Smooth muscle cell (in vitro differentiated cells): ENCODE data around the gene UGT1A6. TPM values are rescaled to one million over a fixed set of nuclear protein-coding genes. Genes with fewer than 3 reads are reported as not detected.

Source experiments
- DNase-seq: peaks from one replicate; lab custom pipeline; 2025; ENCODE audit not compliant: unreplicated experiment; lab: John Stamatoyannopoulos, UW
- H2AFZ ChIP-seq: fragments of 200-600 bp; sonication (generic); 2 replicates; pipeline ENCODE4 v1.6.0; 2016; ENCODE audit warnings: antibody characterized with exemption, low read depth, mild to moderate bottlenecking
- H3F3A ChIP-seq: fragments of 200-600 bp; sonication (generic); 2 replicates; pipeline ENCODE4 v1.6.0; 2017; ENCODE audit warnings: antibody characterized with exemption, low read depth
- H3K27ac ChIP-seq: fragments of 200-600 bp; sonication (generic); 2 replicates; pipeline ENCODE4 v1.5.1; 2016; ENCODE audit warnings: low read depth, mild to moderate bottlenecking
- H3K27me3 ChIP-seq: fragments of 200-600 bp; sonication (generic); 2 replicates; pipeline ENCODE4 v1.6.1; 2016; ENCODE audit warnings: low read depth, mild to moderate bottlenecking
- H3K36me3 ChIP-seq: fragments of 200-600 bp; sonication (generic); 2 replicates; pipeline ENCODE4 v1.5.1; 2016; ENCODE audit warnings: low read depth
- H3K4me1 ChIP-seq: fragments of 200-600 bp; sonication (generic); 2 replicates; pipeline ENCODE4 v1.5.1; 2016; ENCODE audit warnings: low read depth
- H3K4me2 ChIP-seq: fragments of 200-600 bp; sonication (generic); 2 replicates; pipeline ENCODE4 v1.6.0; 2016; ENCODE audit warnings: mild to moderate bottlenecking
- H3K4me3 ChIP-seq: fragments of 200-600 bp; sonication (generic); 2 replicates; pipeline ENCODE4 v1.5.1; 2016; ENCODE audit warnings: mild to moderate bottlenecking
- H3K79me2 ChIP-seq: fragments of 200-600 bp; sonication (generic); 2 replicates; pipeline ENCODE4 v1.6.0; 2016; ENCODE audit warnings: low read depth, mild to moderate bottlenecking
- H3K9ac ChIP-seq: fragments of 200-600 bp; sonication (generic); 2 replicates; pipeline ENCODE4 v1.6.0; 2016; ENCODE audit warnings: low read depth
- H3K9me3 ChIP-seq: fragments of 200-600 bp; sonication (generic); replicated peaks from 2 replicates; pipeline ENCODE4 v1.5.1; 2016; ENCODE audit warnings: low read depth
- H4K20me1 ChIP-seq: fragments of 200-600 bp; sonication (generic); 2 replicates; pipeline ENCODE4 v1.6.0; 2016; ENCODE audit warnings: low read depth
- CTCF ChIP-seq: fragments of 200-600 bp; sonication (generic); IDR thresholded peaks from 2 replicates; pipeline ENCODE4 v1.5.1; 2017; ENCODE audit warnings: borderline replicate concordance, mild to moderate bottlenecking, antibody characterized with exemption; ENCODE audit not compliant: insufficient read depth, poor library complexity, severe bottlenecking
- WGBS: methylation state at CpG from one replicate; pipeline ENCODE4 v1.1.7; 2016; ENCODE audit warnings: low lambda C conversion rate; 5-methylcytosine and 5-hydroxymethylcytosine counted together
- polyA plus RNA-seq: library from polyadenylated mRNA; unstranded; fragments of >200 nt; fragmentation: Nextera tagmentation; extraction: Ambion mirVana; gene quantifications from 2 replicates; pipeline ENCODE4 v1.2.1, GENCODE V29; 2016
- total RNA-seq: library from RNA; depleted of rRNA; stranded (reverse); fragments of >200 nt; gene quantifications from 2 replicates; pipeline ENCODE4 v1.2.3, GENCODE V29; 2014

UGT1A6 gene
- total and polyA plus RNA-seq, 2 experiments from 2014 or later: 0.63 TPM; not detected in 1

DNA sequence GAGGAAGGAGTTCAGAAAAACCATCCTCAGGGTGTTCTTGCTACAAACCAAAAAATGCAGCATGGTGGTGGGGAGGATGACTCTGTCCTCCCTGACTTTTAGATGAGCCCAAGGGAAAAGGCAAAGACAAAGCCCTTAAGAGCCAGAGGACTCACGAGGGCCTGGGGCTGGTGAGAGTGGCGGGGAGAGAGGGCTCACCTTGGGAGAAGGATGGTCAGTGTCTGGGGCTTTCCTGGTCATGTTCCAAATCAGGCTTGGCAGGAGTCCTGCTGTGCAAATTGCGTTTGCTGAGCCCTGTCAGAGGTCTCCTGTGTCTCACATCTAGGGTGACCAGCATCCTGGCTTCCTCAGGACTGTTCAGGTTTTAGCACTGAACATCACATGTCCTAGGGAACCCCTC, 72.1 kb downstream of the UGT1A6 start:
- Histone ChIP-seq H3K27ac (peak overlapping the region; percentile 77), H3K36me3 (no peaks in the 10 kb centered on the region), H3K79me2 (no peaks in the 10 kb centered on the region), H3K9me3 (no peaks in the 10 kb centered on the region), H3F3A (no peaks in the 10 kb centered on the region), H3K4me3 (no peak overlapping the region), H4K20me1 (no peaks in the 10 kb centered on the region), H3K4me1 (no peaks in the 10 kb centered on the region), H3K4me2 (peak overlapping the region; percentile 34), H3K27me3 (no peaks in the 10 kb centered on the region), H3K9ac (no peak overlapping the region), H2AFZ (peak overlapping the region; percentile 5)
- TF ChIP-seq CTCF: no peak
- DNase-seq: no peak
- WGBS: 65% methylated on average over 3 of the region's 3 CpGs

- Histone ChIP-seq H3K27ac (no peak overlapping the region), H3K9me3 (no peaks in the 10 kb centered on the region), H4K20me1 (no peaks in the 10 kb centered on the region), H3K4me1 (no peaks in the 10 kb centered on the region), H2AFZ (no peak overlapping the region), H3K4me3 (no peak overlapping the region), H3K27me3 (no peaks in the 10 kb centered on the region), H3K9ac (no peak overlapping the region), H3K36me3 (no peaks in the 10 kb centered on the region), H3K4me2 (no peak overlapping the region), H3K79me2 (no peaks in the 10 kb centered on the region), H3F3A (no peaks in the 10 kb centered on the region)
- WGBS: 85% methylated on average over 4 of the region's 4 CpGs
- DNase-seq: no peak
- no peak for TF ChIP-seq CTCF
Measured at GRCh38 chr2:233766416-233766815, 73.7 kb downstream of the UGT1A6 start.

DNA sequence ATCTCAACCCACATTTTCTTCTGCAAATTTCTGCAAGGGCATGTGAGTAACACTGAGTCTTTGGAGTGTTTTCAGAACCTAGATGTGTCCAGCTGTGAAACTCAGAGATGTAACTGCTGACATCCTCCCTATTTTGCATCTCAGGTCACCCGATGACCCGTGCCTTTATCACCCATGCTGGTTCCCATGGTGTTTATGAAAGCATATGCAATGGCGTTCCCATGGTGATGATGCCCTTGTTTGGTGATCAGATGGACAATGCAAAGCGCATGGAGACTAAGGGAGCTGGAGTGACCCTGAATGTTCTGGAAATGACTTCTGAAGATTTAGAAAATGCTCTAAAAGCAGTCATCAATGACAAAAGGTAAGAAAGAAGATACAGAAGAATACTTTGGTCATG, 75.4 kb downstream of the UGT1A6 start:
- H3K9me3 ChIP-seq: no peaks in the 10 kb centered on the region
- H4K20me1 ChIP-seq: no peaks in the 10 kb centered on the region
- no peak for TF ChIP-seq CTCF
- H3K36me3 ChIP-seq: no peaks in the 10 kb centered on the region
- DNase-seq: no peak
- no peaks in the 10 kb centered on the region for H3K4me1 ChIP-seq
- H3F3A ChIP-seq: no peaks in the 10 kb centered on the region
- H3K79me2 ChIP-seq: no peaks in the 10 kb centered on the region
- no peaks in the 10 kb centered on the region for H3K27me3 ChIP-seq
- no peak overlapping the region for H3K4me2 ChIP-seq
- H3K27ac ChIP-seq: no peak overlapping the region
- WGBS: 88% methylated on average over 4 of the region's 4 CpGs
- no peak overlapping the region for H2AFZ ChIP-seq
- H3K4me3 ChIP-seq: no peak overlapping the region
- H3K9ac ChIP-seq: no peak overlapping the region

GRCh38 chr2:233769260-233769659, 76.6 kb downstream of the UGT1A6 start:
- no peaks in the 10 kb centered on the region for H3K36me3 ChIP-seq
- H3K4me1 ChIP-seq: no peaks in the 10 kb centered on the region
- TF ChIP-seq CTCF: no peak
- no peaks in the 10 kb centered on the region for H3K27me3 ChIP-seq
- H3K4me2 ChIP-seq: no peak overlapping the region
- no peaks in the 10 kb centered on the region for H3K9me3 ChIP-seq
- 93% methylated on average over 9 of the region's 9 CpGs for WGBS
- no peak overlapping the region for H3K9ac ChIP-seq
- H3K27ac ChIP-seq: no peak overlapping the region
- no peaks in the 10 kb centered on the region for H4K20me1 ChIP-seq
- no peak overlapping the region for H3K4me3 ChIP-seq
- no peaks in the 10 kb centered on the region for H3F3A ChIP-seq
- H2AFZ ChIP-seq: no peak overlapping the region
- no peak for DNase-seq
- H3K79me2 ChIP-seq: no peaks in the 10 kb centered on the region
